WTC11 (cell line): ENCODE results near the gene NAALADL2. TPM values are rescaled to one million over a fixed set of nuclear protein-coding genes. Genes with fewer than 3 reads are reported as not detected.

ENCODE experiments used
- ATAC-seq: fragments of 200-7000 bp; cut with Tn5 transposase; 2 replicates; pipeline ENCODE4 v1.10.0; 2021; ENCODE audit warnings: mild to moderate bottlenecking, moderate library complexity
- CTCF ChIA-PET: fragments of 300-600 bp; sonication (Branson Sonifier 250); formaldehyde crosslinking; loops from one replicate; lab custom pipeline; 2021; ENCODE audit warnings: antibody characterized with exemption; lab: Charles Lee
- POLR2A ChIA-PET: fragments of 350-600 bp; sonication (Branson Sonifier 250); formaldehyde crosslinking; loops from one replicate; lab custom pipeline; 2021; ENCODE audit warnings: antibody characterized with exemption; lab: Charles Lee
- DNase-seq: peaks from one replicate; pipeline ENCODE4 v3.0.0; 2021; ENCODE audit warnings: low spot score
- H3K27ac Mint-ChIP-seq: 2 replicates; pipeline ENCODE4 v1.8.0; 2021; ENCODE audit warnings: mixed read lengths
- H3K27me3 Mint-ChIP-seq: 2 replicates; pipeline ENCODE4 v1.8.0; 2021; ENCODE audit warnings: low read depth, mild to moderate bottlenecking, moderate library complexity, mixed read lengths
- H3K36me3 Mint-ChIP-seq: 2 replicates; pipeline ENCODE4 v1.8.0; 2021; ENCODE audit warnings: mixed read lengths
- H3K4me1 Mint-ChIP-seq: 2 replicates; pipeline ENCODE4 v1.8.0; 2022; ENCODE audit warnings: mixed read lengths
- H3K4me3 Mint-ChIP-seq: 2 replicates; pipeline ENCODE4 v1.8.0; 2021; ENCODE audit warnings: mild to moderate bottlenecking, moderate library complexity, mixed read lengths
- H3K9me3 Mint-ChIP-seq: 2 replicates; pipeline ENCODE4 v1.8.0; 2021; ENCODE audit warnings: mixed read lengths
- E2F4 ChIP-seq: sonication (generic); formaldehyde crosslinking; IDR thresholded peaks from 2 replicates; pipeline ENCODE4 v1.8.1; 2022; ENCODE audit warnings: low read depth, mild to moderate bottlenecking, moderate library complexity, missing genetic modification reagents, borderline replicate concordance
- ELF4 ChIP-seq: sonication (generic); formaldehyde crosslinking; IDR thresholded peaks from 2 replicates; pipeline ENCODE4 v1.8.1; 2022; ENCODE audit warnings: low read depth, mild to moderate bottlenecking, moderate library complexity, missing genetic modification reagents
- EMX1 ChIP-seq: fragments of 250-450 bp; sonication (Bioruptor Pico); IDR thresholded peaks from 2 replicates; pipeline ENCODE4 v1.8.0; 2021; ENCODE audit warnings: mild to moderate bottlenecking
- ESRRA ChIP-seq: sonication (generic); formaldehyde crosslinking; IDR thresholded peaks from 2 replicates; pipeline ENCODE4 v1.8.1; 2022; ENCODE audit warnings: mild to moderate bottlenecking, missing genetic modification reagents, borderline replicate concordance
- FOXK1 ChIP-seq: sonication (generic); formaldehyde crosslinking; IDR thresholded peaks from 2 replicates; pipeline ENCODE4 v1.8.0; 2022; ENCODE audit warnings: mild to moderate bottlenecking, moderate library complexity, missing genetic modification reagents
- MLX ChIP-seq: sonication (generic); formaldehyde crosslinking; IDR thresholded peaks from 2 replicates; pipeline ENCODE4 v1.8.1; 2023; ENCODE audit warnings: mild to moderate bottlenecking, missing genetic modification reagents, moderate library complexity
- NR1H2 ChIP-seq: sonication (generic); formaldehyde crosslinking; IDR thresholded peaks from 2 replicates; pipeline ENCODE4 v1.9.0; 2021; ENCODE audit warnings: mild to moderate bottlenecking, moderate library complexity, missing genetic modification reagents
- NR2C2 ChIP-seq: sonication (generic); formaldehyde crosslinking; IDR thresholded peaks from 2 replicates; pipeline ENCODE4 v1.8.0; 2022; ENCODE audit warnings: mild to moderate bottlenecking, missing genetic modification reagents
- PRRX2 ChIP-seq: fragments of 250-450 bp; sonication (Bioruptor Pico); IDR thresholded peaks from 2 replicates; pipeline ENCODE4 v1.8.0; 2021; ENCODE audit warnings: mild to moderate bottlenecking
- RORB ChIP-seq: fragments of 250-450 bp; sonication (Bioruptor Pico); IDR thresholded peaks from 2 replicates; pipeline ENCODE4 v1.9.0; 2021; ENCODE audit warnings: mild to moderate bottlenecking
- TP53 ChIP-seq: sonication (generic); formaldehyde crosslinking; IDR thresholded peaks from 2 replicates; pipeline ENCODE4 v1.8.1; 2023; ENCODE audit warnings: mild to moderate bottlenecking, missing genetic modification reagents
- ZNF263 ChIP-seq: sonication (generic); formaldehyde crosslinking; IDR thresholded peaks from 2 replicates; pipeline ENCODE4 v1.8.1; 2022; ENCODE audit warnings: low read depth, mild to moderate bottlenecking, moderate library complexity, missing genetic modification reagents
- ZNF396 ChIP-seq: fragments of 250-450 bp; sonication (Bioruptor Pico); IDR thresholded peaks from 2 replicates; pipeline ENCODE4 v1.8.0; 2021; ENCODE audit warnings: mild to moderate bottlenecking, moderate library complexity, borderline replicate concordance
- ZNF512 ChIP-seq: sonication (generic); formaldehyde crosslinking; IDR thresholded peaks from 2 replicates; pipeline ENCODE4 v1.8.1; 2022; ENCODE audit warnings: missing genetic modification reagents, borderline replicate concordance
- total RNA-seq: library from RNA; stranded (reverse); gene quantifications from 3 replicates; pipeline ENCODE4 v1.2.3, GENCODE V29; 2021
- TF ChIP-seq, protein P1 (sequence below): sonication (generic); formaldehyde crosslinking; IDR thresholded peaks from 2 replicates; pipeline ENCODE4 v1.8.0; 2022; ENCODE audit warnings: mild to moderate bottlenecking, missing genetic modification reagents
- TF ChIP-seq, protein P2 (sequence below): fragments of 250-450 bp; sonication (Bioruptor Pico); IDR thresholded peaks from 2 replicates; pipeline ENCODE4 v1.9.0; 2021; ENCODE audit warnings: mild to moderate bottlenecking
- TF ChIP-seq, protein P3 (sequence below): fragments of 250-450 bp; sonication (Bioruptor Pico); IDR thresholded peaks from 2 replicates; pipeline ENCODE4 v2.1.2; 2022; ENCODE audit warnings: mild to moderate bottlenecking, moderate library complexity
- TF ChIP-seq, protein P4 (sequence below): sonication (generic); formaldehyde crosslinking; IDR thresholded peaks from 2 replicates; pipeline ENCODE4 v1.8.1; 2023; ENCODE audit warnings: mild to moderate bottlenecking, missing genetic modification reagents

NAALADL2 gene
- total RNA-seq, 1 experiment from 2014 or later: 1.2 TPM

GRCh38 chr3:174957081-174957480 is 97.9 kb downstream of the NAALADL2 start:
- H3K27me3 Mint-ChIP-seq: no peaks in the 10 kb centered on the region

DNA sequence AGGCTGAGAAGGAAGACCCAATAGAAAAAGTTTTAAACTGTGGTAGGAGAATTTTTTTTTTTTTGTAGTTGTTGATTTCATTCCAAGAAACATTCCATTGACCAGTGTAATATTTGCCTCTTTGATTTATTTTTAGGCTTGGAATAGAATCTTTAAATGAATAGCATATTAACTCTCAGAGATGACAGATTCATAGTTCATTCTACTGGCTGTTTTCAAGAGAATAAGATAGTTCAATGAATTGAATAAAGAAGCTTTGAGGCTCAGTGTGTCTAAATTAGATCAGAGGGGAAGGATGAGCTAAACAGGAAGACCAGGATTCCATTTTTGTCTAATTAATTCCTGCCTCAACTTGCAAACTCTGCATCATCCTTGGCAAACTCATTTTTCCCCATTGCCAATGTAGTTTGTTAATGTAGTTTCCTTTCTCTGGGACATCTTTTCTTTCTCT is 98.4 kb downstream of the NAALADL2 start:
- Mint-ChIP-seq H3K4me1 (peaks cover 19% of the 10 kb centered on the region), H3K9me3 (no peaks in the 10 kb centered on the region), H3K36me3 (no peaks in the 10 kb centered on the region), H3K27me3 (no peaks in the 10 kb centered on the region), H3K27ac (no peak overlapping the region), H3K4me3 (no peak overlapping the region)
- TF ChIP-seq, protein P1, sequence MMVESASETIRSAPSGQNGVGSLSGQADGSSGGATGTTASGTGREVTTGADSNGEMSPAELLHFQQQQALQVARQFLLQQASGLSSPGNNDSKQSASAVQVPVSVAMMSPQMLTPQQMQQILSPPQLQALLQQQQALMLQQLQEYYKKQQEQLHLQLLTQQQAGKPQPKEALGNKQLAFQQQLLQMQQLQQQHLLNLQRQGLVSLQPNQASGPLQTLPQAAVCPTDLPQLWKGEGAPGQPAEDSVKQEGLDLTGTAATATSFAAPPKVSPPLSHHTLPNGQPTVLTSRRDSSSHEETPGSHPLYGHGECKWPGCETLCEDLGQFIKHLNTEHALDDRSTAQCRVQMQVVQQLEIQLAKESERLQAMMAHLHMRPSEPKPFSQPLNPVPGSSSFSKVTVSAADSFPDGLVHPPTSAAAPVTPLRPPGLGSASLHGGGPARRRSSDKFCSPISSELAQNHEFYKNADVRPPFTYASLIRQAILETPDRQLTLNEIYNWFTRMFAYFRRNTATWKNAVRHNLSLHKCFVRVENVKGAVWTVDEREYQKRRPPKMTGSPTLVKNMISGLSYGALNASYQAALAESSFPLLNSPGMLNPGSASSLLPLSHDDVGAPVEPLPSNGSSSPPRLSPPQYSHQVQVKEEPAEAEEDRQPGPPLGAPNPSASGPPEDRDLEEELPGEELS (CRISPR knock-in tag): no peak
- no peak for TF ChIP-seq ZNF396 (CRISPR knock-in tag)
- TF ChIP-seq, protein P2, sequence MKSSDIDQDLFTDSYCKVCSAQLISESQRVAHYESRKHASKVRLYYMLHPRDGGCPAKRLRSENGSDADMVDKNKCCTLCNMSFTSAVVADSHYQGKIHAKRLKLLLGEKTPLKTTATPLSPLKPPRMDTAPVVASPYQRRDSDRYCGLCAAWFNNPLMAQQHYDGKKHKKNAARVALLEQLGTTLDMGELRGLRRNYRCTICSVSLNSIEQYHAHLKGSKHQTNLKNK (CRISPR knock-in tag): no peak
- TF ChIP-seq, protein P3, sequence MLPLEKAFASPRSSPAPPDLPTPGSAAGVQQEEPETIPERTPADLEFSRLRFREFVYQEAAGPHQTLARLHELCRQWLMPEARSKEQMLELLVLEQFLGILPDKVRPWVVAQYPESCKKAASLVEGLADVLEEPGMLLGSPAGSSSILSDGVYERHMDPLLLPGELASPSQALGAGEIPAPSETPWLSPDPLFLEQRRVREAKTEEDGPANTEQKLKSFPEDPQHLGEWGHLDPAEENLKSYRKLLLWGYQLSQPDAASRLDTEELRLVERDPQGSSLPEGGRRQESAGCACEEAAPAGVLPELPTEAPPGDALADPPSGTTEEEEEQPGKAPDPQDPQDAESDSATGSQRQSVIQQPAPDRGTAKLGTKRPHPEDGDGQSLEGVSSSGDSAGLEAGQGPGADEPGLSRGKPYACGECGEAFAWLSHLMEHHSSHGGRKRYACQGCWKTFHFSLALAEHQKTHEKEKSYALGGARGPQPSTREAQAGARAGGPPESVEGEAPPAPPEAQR (CRISPR knock-in tag): no peak
- no peak for TF ChIP-seq NR1H2 (CRISPR knock-in tag)
- TF ChIP-seq FOXK1 (CRISPR knock-in tag): no peak
- TF ChIP-seq PRRX2 (CRISPR knock-in tag): no peak
- TF ChIP-seq E2F4 (CRISPR knock-in tag): no peak
- TF ChIP-seq NR2C2: no peak
- TF ChIP-seq, protein P4, sequence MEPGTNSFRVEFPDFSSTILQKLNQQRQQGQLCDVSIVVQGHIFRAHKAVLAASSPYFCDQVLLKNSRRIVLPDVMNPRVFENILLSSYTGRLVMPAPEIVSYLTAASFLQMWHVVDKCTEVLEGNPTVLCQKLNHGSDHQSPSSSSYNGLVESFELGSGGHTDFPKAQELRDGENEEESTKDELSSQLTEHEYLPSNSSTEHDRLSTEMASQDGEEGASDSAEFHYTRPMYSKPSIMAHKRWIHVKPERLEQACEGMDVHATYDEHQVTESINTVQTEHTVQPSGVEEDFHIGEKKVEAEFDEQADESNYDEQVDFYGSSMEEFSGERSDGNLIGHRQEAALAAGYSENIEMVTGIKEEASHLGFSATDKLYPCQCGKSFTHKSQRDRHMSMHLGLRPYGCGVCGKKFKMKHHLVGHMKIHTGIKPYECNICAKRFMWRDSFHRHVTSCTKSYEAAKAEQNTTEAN (CRISPR knock-in tag): no peak
- TF ChIP-seq ELF4: no peak
- TF ChIP-seq TP53 (CRISPR knock-in tag): no peak
- TF ChIP-seq EMX1 (CRISPR knock-in tag): no peak
- ATAC-seq (no peak), DNase-seq (no peak)
- ChIA-PET CTCF (no interaction called here), POLR2A (no interaction called here)

More at GRCh38 chr3:174957081-174957480, 97.9 kb downstream of the NAALADL2 start:
- no peak for ATAC-seq
- CTCF ChIA-PET: no interaction called here
- DNase-seq: no peak
- Mint-ChIP-seq H3K27ac (no peak overlapping the region), H3K4me1 (peaks cover 19% of the 10 kb centered on the region), H3K9me3 (no peaks in the 10 kb centered on the region), H3K4me3 (no peak overlapping the region), H3K36me3 (no peaks in the 10 kb centered on the region)
- POLR2A ChIA-PET: no interaction called here
- TF ChIP-seq, protein P2 (CRISPR knock-in tag): no peak
- TF ChIP-seq ZNF512: no peak
- TF ChIP-seq, protein P4 (CRISPR knock-in tag): no peak
- no peak for TF ChIP-seq FOXK1 (CRISPR knock-in tag)
- TF ChIP-seq RORB (CRISPR knock-in tag): no peak
- no peak for TF ChIP-seq ZNF263 (CRISPR knock-in tag)
- TF ChIP-seq MLX (CRISPR knock-in tag): no peak
- no peak for TF ChIP-seq ESRRA (CRISPR knock-in tag)
